Panc1 (cell line): ENCODE measurements around the gene CSNK2A2.

Experiments
- CTCF ChIP-seq: fragments of 450-650 bp; IDR thresholded peaks from 2 replicates; pipeline ENCODE4 v1.5.1; 2017; ENCODE audit warnings: mild to moderate bottlenecking
- POLR2AphosphoS5 ChIP-seq: IDR thresholded peaks from 2 replicates; pipeline ENCODE4 v1.6.1; 2012; ENCODE audit warnings: mild to moderate bottlenecking, low read depth, low read length, moderate library complexity
- REST ChIP-seq, 2 experiments: IDR thresholded peaks; 2 replicates each; pipeline ENCODE4 v1.6.1; 2011 to 2012; ENCODE audit warnings: low read depth in 2 of 2, control low read depth in 1 of 2, low read length in 1 of 2, mild to moderate bottlenecking in 1 of 2, moderate library complexity in 1 of 2; ENCODE audit not compliant: insufficient read depth in 1 of 2
- SIN3A ChIP-seq: IDR thresholded peaks from 2 replicates; pipeline ENCODE4 v1.6.1; 2012; ENCODE audit warnings: low read depth, mild to moderate bottlenecking, low read length, moderate library complexity, borderline replicate concordance; ENCODE audit not compliant: insufficient read depth
- TCF7L2 ChIP-seq: IDR thresholded peaks from 2 replicates; pipeline ENCODE4 v1.6.1; 2011; ENCODE audit warnings: mild to moderate bottlenecking, low read depth, low read length, inconsistent platforms

GRCh38 chr16:58157951-58158540 lies 39.9 kb downstream of the CSNK2A2 start:
- TF ChIP-seq CTCF (no peak), POLR2AphosphoS5 (no peak), SIN3A (no peak), REST (IDR thresholded peaks at IDR 0.05; ENCODE audit: insufficient read depth in 1 of 2, low read depth in 2 of 2, low read length in 1 of 2) (no peak), TCF7L2 (no peak)
